Fibroblast of mammary gland (primary cell): ENCODE data around the gene FAHD2A.

Source experiments
- DNase-seq: peaks from one replicate; pipeline ENCODE4 v3.0.0-alpha.2; 2010; ENCODE audit warnings: low read depth
- H3K4me3 ChIP-seq: 2 replicates; pipeline ENCODE4 v1.5.1; 2011; ENCODE audit warnings: low read depth, mild to moderate bottlenecking, low read length, moderate library complexity; ENCODE audit not compliant: control insufficient read depth
- CTCF ChIP-seq: conservative IDR thresholded peaks from 2 replicates; pipeline ENCODE4 v1.5.1; 2011; ENCODE audit warnings: low read depth, low read length, inconsistent platforms; ENCODE audit not compliant: control insufficient read depth, insufficient read depth

FAHD2A gene

GRCh38 chr2:95366514-95366913, 36.0 kb upstream of the FAHD2A start:
- no peak for DNase-seq
- no peak for TF ChIP-seq CTCF
- no peak overlapping the region for H3K4me3 ChIP-seq

DNA sequence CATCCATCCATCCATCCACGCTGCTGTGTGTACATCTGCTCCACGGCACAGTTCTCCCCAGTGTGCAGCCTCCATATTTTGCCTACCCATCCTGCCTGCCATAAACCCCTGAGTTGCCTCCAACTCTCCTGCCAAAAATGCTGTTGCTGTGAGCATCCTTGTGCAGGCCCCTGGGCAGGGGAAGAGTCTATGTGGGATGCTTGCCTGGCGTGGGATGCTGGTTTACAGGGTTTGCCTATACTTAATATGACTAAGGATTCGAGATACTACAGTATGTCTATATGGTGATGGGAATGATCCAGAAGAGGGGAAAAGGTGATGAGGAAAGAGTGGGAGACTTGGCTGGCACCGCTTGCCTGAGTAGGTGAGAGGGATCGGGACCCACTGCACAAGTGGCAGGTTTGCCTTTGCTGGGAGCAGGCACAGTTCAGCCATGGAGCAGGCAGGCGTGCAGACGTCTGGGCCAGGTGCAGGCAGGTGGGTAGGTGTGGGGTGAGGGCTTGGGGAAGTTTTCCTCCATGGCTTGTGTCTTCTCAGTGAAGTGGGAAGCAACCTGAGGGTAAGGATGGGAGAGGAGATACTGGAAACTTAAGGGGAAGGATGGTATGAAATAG, 30.2 kb upstream of the FAHD2A start:
- no peak for TF ChIP-seq CTCF
- no peak overlapping the region for H3K4me3 ChIP-seq
- DNase-seq = no peak

GRCh38 chr2:95372845-95373244, 29.7 kb upstream of the FAHD2A start:
- no peak for DNase-seq
- TF ChIP-seq CTCF = no peak
- no peak overlapping the region for H3K4me3 ChIP-seq

DNA sequence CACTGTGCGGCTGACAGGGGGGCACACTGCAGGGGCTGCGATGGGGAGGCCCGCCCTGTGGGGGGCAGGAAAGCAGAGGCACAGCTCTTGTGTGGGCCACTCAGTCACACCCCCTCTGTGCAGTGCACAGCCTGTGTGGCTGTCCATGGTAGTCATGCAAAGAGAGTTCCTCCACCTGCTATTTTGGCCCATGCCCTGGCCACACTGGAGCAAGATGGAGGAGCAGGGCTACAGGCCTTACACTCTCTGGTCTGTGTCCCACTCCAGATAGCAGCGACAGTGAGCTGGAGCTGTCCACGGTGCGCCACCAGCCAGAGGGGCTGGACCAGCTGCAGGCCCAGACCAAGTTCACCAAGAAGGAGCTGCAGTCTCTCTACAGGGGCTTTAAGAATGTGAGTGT, 28.5 kb upstream of the FAHD2A start:
- no peak for TF ChIP-seq CTCF
- no peak for DNase-seq
- H3K4me3 ChIP-seq = no peak overlapping the region

DNA sequence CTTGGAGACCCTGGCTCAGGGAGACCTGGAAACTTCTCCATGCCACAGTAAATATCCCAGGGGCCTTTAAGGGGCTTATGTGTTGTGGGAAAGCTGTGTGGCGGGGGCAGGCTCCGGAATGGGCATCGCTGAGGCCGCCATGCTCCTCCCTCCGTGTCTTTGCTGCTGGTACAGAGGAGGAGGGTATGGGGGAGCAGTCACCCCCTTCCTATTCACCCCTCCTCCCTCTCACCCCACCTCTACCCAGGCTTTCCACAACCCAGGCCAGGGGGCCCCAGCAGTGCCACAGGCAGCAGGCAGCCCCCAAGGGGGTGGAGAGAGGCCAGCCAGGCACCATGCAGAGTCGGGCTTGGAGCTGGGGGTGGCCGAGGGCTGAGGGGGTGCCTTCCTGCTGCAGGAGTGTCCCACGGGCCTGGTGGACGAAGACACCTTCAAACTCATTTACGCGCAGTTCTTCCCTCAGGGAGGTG, 28.0 kb upstream of the FAHD2A start:
- TF ChIP-seq CTCF = no peak
- DNase-seq = no peak
- H3K4me3 ChIP-seq = no peak overlapping the region

GRCh38 chr2:95374921-95375471, 27.5 kb upstream of the FAHD2A start:
- no peak for TF ChIP-seq CTCF
- DNase-seq = peak; percentile 36
- H3K4me3 ChIP-seq = no peak overlapping the region
